Measurements from ENCODE around the gene CLSTN3.

Gene CLSTN3

DNA sequence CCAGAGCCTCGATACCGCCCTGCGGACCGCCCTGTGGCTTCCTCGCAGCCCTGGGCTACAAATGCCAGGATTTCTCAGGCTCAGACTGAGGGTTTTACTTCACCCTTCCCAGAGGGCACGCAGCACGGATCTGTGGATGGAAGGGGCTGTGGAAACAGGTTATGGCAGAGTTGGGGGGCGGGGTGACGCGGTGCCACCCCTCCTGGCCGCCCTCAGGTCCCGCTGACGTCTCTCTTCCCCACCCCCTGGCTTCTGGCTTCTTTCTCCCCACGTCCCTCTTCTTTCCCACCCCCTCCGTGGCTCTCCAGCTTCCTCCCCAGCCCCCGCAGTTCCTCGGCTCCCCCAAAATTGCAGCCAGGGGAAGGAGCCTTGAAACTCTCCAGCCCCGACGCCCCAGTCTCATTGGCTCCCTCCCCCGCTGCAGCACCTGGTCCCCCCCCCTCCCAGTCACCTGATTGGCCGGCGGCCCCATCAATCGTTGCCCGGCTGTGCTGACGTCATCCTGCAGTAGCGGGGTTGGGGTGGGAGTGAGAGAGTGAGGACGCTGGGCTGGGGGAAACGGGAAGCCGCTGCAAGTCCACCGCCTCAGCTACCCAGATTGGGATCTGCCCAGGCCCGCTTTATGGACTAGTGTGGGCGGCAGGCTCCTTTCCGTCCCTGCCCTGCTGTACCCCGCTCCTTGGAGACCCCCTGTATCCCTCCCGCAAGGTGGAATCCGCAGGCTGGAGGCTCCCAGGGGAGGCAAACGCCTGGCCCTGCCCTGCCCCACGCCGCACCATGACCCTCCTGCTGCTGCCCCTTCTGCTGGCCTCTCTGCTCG, at the start of gene CLSTN3:
Gene CLSTN3, plus strand, starts transcription at position 500 of the 820 bp plus-strand sequence. Its CDS starts 278 bp downstream, at position 778.
- peak; percentile 23 for DNase-seq (ENCODE audit: low spot score)

DNA sequence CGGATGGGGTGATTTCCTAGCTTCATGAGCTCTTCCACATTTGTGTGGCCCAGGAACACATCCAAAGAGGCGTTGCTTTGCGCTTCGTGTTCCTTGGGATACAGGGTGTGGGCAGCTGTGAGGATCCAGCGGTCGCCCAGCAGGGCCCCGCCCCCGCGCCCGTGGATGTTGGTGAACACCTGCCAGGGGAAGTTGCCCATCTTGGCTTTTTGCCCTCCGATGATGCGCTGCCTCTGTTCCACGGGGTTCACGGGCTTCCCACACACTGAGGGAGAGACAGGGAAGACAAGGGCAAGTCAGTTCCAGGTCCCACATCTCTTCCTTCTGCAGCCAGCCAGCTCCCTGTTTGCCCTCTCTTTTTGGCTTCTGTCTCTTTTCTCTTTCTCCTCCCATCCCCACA, 49.1 kb upstream of the CLSTN3 start:
- no peak for DNase-seq (ENCODE audit: low spot score)

DNA sequence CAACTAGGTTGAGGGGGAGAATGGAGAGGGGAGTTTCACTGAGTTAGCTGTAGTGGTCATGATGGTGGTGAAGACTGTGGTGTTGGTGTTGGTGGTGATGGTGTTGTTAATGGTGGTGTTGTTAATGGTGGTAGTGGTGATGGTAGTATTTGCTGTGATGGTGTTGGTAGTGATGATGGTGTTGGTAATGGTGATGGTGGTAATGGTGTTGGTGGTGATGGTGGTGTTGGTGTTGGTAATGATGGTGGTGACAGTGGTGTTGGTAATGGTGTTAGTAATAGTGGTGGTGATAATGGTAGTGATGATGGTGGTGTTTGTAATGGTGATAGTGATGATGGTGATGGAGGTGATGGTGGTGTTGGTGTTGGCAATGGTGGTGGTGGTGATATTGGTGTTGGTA, 47.0 kb upstream of the CLSTN3 start:
- no peak for DNase-seq (ENCODE audit: low spot score)

DNA sequence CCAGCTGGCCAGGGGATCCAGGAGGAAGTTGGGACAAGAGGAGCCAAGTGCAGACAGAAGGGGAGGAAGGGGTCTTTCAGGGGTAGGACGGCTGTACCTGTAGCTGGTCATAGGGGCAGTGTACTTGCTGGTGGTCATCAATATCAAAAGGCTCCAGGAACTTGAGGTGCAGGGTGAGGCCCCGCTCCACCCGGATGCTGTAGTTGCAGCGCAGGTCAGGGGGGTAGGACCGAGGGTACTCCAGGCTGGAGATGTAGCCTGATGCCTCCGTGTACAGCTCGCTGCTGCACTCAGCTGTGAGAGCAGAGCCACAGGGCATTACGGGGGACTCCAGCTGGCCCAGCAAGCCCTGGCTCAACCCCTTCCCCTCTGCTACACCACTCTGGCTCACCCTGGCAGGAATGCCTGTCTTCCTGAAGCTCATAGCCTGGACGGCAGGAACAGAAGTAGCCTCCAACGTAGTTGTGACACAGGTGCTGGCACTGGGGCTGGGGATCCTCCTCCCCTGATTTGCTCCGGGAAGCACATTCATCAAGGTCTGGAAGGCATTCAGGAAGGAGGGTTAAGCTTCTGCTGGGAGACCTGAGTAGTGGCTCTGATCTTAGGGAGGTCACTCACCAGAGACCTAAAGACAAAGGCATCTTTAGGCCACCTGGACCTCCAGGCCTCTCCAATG, 40.8 kb upstream of the CLSTN3 start:
- no peak for DNase-seq (ENCODE audit: low spot score)

DNA sequence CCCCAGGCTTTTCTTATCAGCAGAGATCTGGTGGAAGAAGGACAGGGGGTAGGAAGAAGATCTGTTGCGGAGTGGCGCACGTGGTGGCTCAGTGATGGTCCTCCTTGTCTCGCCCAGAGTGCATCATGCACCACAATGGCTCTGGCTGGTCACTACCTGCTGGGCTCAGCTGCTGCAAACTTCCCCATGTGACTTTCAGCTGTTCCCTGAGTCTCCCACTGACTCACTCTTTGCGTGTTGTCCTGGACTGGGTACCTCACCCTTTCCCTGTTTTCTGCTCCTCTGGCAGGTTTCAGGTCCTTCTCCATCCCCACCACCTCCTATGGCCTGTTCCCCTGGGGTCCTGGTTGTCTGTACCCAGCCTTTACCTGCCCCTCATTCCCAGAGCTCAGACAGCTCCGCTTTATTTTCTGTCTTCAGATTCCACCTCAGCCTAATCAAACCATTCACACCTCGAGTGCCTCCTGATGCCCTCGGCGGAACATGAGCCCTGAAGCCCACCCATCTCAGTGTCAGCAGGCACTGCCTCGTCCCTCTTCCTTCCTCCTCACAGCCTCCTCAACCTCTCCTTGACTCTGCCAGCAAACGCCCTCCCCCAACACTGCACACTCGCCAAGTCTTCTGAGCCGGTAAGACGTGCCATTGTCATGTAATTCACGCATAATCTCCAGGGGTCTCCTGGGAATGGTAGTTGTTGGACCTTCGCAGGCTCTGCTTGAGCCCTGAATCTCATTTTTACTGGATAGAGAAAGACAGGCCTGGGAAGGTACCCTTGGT, 39.8 kb upstream of the CLSTN3 start:
- DNase-seq (ENCODE audit: low spot score), result no peak

DNA sequence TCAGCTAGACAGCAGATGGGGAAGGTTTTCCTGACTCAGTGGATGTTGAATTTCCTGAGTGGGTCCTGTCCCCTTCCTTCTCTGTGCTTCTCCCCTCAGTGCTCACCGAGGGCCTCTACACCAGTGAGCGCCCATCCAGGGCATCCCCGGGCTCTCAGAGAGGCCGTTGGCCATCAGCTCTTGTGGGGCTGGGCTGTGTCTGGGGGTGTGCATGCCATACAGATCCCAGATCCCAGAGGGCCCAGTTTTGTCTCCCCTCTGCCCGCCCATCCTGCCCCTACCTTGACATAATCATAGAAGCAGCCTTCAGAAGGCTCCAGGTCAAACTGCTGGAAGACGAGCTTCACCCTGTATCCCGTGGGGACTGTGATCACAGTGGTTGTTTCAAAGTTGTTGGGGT, 39.0 kb upstream of the CLSTN3 start:
- DNase-seq (ENCODE audit: low spot score), result no peak

DNA sequence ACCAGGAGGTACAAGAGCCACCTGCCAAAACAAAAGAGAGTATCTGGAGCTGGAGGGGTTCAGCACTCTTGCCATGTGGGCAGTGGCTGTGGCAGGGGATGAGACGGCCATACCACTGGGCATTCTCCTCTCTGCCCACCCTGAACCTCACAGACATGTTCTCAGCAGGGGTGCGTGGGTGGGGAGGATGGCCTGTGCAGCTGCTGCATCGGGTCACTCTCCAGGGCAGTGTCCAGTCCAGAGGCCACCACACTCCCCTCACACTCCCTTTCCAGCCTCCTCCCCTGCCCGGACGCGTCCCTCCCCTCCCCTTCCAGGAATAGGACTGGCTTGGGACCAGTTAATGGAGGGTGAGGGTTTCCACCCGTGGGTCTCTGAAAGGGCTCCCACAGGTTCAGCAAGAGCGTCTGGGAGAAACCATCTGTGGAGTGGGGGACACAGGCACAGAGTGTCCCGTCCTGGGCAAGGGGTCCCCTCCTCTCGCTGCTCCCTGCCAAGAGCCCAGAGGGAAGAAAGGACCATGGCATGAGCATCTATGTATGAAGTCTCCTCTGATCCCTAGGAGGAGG, 38.4 kb upstream of the CLSTN3 start:
- no peak for DNase-seq (ENCODE audit: low spot score)

DNA sequence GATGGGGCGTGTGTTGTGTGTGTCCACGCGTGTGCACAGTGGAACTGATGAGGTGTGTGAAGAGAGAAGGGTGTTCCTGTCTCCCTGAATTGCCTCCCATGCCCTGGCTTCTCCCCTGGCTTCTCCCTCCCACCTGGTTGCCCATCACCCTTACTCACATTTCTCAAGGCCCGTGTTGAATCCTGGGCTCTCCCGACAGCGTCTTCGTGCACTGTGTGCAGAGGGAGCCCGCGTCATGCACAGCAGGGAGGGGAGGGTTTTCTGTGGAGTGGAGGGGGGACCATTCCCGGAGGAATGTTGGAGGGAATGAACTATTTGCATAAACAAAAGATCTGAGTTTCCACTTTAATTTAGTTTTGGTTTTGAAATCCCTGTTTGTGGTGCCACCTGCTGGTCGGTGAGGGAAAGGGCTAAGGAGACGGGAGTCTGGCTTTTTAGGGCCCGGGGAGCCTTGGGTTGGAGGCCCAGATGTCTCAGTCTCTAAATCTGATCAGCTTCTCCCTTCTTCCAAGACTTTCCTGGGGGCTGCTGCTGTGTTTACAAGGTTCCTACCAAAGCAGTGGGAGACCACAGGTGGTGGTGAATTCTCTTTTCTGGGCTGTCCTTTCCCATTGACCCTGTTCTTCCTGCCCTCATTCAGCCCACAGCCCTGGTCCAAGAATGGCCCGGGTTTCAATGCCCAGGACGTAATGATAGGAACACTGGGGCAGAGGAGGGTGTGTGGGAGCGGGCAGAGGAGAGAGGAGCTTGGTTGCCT, 37.8 kb upstream of the CLSTN3 start, which contains the start of gene C1R:
Gene C1R, minus strand, starts transcription at position 217 of the 757 bp plus-strand sequence. Its CDS starts 57 bp downstream, at position 160.
- peak; percentile 71 for DNase-seq (ENCODE audit: low spot score)

DNA sequence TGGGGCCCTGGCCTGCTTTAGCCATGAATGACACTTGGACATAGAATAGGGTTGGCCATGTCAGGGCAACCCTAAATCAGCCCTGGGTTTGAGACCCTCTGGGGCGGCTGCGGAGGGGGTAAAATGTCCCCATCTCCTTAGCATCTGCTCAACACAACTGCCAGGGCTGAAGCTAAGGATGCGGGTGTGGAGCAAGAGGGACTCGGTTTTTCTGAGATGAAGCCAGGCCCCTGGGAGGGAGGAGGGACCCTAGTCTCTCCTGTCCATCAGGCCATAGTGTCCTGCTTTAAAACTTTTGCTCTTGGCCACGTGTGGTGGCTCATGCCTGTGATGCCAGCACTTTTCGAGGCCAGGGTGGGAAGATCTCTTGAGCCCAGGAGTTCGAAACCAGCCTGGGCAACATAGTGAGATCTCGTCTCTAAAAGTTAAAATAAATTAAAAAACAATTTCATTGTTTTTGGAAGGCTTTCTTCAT, 37.1 kb upstream of the CLSTN3 start:
- no peak for DNase-seq (ENCODE audit: low spot score)

DNA sequence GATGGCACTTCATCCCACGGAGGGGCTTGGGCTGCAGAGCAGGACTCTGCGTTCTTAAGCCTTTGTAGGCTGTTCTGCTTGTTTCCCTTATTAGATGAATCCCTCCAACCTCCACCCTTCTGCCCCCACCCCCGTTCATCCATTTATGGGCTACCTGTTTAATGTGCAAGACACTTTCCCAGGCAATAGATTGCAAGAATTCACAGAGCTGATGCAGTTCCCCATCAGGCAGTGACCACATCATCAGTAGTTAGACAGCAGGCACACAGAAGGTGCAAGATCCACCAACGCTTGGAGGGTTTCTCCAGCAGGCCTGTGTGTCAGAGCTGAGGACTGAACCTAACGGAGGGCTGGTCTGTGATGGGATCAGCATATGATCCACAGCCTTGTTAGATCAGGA, 36.7 kb upstream of the CLSTN3 start:
- DNase-seq (ENCODE audit: low spot score), result no peak

DNA sequence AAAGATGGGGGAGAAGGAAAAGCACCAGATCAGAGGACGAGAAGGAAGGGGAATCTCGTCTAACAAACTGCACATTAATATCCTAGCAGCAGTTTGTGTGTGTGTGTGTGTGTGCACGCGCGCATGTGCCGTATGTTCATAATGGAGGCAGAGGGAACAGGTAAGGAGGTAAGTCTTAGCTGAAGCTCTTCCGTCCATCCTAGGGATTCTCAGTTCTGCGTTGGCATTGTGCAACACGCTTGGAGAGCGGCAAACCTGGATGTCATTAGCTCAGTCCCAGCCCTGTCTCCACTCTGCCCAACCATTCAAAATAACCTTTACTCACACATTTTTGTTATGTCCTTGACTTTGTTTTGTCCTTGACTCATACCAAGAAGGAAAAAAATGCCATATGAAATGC, 36.3 kb upstream of the CLSTN3 start:
- DNase-seq (ENCODE audit: low spot score), result no peak

DNA sequence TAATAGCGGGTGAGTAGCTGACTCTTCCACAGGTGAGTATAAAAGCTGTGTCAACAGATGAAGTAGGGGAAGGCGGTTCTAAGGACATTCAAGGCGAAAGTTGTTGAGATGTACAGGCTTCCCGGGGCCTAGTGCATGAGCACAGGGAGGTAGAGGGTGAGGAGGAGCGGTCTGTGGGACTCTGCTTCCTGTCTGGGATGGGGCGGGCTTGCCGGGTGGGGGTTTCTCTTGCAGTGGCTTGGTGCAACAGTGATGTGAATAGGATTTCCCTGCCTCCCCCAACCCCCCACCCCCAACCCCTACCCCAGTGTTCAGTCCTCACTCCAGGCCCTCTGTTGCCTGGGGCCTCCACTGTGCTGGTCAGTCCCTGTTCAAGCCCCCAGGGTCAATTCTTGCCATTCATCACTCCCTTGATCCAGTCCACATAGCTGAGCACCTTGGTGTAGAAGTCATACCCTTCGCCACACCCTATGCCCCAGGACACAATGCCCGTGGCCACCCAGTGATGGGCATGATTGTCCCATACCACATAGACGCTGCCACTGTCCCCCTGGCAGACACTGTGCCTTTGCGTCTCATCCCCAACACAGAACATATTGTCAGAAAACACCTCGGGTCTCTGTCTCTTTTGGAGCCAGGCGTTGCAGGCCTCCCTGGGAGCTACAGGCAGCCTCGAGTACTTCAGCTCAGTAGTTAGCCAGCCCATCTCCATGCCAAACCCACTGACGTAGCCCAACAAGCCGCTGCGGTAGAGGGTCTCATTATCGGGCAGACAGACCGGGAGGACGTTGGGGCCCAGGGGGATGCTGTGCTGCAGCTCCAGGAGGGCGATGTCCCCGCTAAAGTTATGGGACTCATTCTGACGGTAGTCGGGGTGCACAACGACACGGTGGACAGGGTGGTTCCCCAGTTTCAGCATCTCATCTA, 33.9 kb upstream of the CLSTN3 start:
- no peak for DNase-seq (ENCODE audit: low spot score)

DNA sequence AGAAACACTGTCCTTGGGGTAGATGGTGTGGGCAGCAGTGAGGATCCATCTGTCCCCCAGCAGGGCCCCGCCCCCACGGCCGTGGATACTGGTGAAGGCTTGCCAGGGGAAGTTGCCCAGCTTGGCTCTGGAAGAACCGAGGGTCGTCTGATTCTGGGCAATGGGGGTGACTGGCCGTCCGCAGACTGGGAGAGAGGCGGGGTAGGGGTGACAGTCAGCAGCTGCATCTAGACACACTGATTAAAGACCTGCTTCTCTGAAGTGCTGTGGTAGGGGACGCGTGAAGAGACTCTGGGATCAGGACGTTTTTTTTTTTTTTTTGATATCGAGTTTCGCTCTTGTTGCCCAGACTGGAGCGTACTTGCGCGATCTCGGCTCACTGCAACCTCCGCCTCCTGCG, 33.2 kb upstream of the CLSTN3 start:
- no peak for DNase-seq (ENCODE audit: low spot score)

DNA sequence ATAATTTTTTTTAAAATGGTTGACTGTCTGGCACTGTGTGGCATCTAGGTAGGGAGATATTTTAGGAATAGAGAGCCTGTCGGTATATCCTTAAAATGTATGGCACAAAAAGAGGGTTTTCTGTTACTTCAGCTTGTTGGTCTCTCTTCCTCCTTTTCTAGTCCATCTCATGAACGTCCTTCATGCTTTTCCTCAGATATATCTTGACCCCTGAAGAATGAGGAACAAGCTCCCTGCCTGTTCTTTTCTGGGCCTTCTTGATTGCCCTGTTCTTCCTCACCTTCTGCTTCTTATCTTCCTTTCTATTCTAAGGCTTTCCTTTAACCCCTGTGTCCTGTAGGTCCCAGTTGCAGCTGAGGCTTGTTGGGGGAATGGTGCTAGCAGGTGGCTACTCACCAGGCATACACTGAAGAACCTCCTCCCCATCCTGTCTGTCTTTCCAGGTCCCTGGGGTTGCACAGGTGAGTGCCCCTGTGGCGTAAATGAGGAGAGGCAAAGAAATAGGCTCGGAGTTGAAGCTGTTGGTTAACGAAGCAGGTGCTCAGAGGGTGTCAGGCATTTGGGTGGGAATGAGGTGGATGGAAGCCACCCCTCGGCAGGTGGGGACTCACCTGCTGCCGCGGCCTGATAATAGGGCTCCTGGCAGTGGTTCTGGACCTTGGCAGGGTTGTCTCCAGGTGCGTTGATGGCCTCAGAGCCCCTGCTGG, 30.7 kb upstream of the CLSTN3 start:
- no peak for DNase-seq (ENCODE audit: low spot score)

DNA sequence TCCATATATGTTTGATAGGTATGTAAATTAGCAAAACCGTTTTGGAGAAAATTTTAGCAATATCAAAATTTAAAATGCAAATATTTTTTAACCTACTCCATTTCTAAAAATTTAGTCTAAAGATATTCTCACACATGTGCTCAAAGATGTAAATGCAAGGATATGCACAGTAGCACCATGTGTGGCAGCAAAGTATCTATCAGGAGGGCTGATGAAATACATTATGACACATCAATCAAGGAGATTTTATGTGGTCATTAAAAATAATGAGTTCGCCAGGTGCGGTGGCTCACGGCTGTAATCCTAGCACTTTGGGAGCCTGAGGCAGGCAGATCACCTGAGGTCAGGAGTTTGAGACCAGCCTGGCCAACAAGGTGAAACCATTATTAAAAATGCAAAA, 29.9 kb upstream of the CLSTN3 start:
- DNase-seq (ENCODE audit: low spot score), result no peak

DNA sequence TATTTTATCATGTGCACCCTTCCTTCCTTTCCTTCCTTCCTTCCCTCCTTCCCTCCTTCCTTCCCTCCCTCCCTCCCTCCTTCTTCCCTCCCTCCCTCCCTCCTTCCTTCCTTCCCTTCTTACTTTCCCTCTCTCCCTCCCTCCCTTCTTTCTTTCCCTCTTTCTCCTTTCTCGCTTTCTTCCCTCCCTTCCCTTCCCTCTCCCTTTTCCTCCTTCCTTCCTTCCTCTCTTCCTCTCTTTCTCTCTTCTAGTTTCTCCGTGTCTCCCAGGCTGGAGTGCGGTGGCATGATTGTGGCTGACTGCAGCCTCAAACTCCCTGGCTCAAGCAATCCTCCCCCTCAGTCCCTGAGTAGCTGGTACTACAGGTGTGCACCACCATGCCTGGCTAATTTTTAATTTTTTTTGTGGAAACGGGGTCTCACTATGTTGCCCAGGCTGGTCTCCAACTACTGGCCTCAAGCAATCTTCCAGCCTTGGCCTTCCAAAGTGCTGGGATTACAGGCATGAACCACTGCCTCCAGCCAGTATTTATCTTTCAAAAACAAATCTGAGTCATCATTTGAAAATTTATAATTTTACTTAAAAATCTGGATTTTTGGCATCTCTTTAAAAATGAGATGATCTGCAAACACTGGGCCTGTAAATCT, 29.0 kb upstream of the CLSTN3 start:
- DNase-seq (ENCODE audit: low spot score), result no peak

DNA sequence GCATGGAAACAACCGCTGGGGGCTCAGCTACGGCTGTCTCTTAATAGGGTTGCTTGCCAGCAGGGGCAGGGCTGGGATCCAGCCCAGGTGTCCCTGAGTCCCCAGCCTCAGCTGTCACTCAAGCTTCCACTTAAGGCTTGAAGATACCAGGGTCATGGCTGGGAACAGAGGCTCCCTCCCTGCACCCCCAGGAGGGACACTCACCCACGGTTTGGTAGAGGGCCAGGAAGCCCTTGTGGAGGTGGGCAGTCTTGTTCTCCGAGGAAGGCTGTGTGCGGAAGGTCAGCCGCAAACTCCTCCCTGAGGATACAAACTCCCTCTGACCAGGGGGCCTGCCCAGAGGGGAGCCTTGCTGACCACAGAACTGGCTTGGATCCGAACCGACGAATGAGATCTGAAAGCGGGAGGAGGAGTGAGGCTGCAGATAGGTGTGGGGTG, 28.5 kb upstream of the CLSTN3 start:
- DNase-seq (ENCODE audit: low spot score), result no peak

DNA sequence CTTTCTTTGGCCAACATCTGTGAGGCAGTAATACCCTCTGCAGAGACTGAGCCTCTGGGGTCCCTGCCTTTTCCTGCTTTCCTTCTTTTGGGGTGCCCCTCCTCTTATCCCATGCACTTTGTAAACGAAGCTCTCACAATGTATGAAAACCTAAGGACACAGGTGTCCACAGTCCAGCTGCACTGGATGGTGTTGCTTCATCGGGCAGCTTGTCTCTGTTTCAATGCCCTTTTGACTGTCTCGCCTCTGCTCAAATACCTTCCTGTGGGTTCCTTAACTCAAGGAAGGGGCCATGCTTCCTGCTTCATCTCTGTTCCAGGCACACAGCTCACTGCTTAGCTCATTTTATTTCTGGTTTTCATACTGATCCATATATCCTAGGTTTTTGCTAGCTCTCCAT, 27.6 kb upstream of the CLSTN3 start:
- DNase-seq (ENCODE audit: low spot score), result no peak

Measured in hematopoietic multipotent progenitor cell treated with erythropoietin and hydrocortisone succinate and interleukin-3 and kit ligand, for 15 days (in vitro differentiated cells).